ENCODE data around the gene RBM47.
"Not testable (repeated sequence)": the region's sequence is repeated elsewhere in the genome, so short reads cannot be mapped to it uniquely, and the experiment has no call there.

RBM47 gene

GRCh38 chr4:40435306-40435705, 194.4 kb downstream of the RBM47 start:
- DNase-seq = not testable (repeated sequence)

GRCh38 chr4:40434126-40434687, 195.5 kb downstream of the RBM47 start:
- no peak for DNase-seq

GRCh38 chr4:40432504-40432903, 197.2 kb downstream of the RBM47 start:
- no peak for DNase-seq

- DNase-seq = not testable (repeated sequence)
Observed at GRCh38 chr4:40427871-40428270, 201.8 kb downstream of the RBM47 start.

GRCh38 chr4:40427128-40427527, 202.5 kb downstream of the RBM47 start:
- DNase-seq = no peak

GRCh38 chr4:40425799-40426574, 203.7 kb downstream of the RBM47 start:
- no peak for DNase-seq

- no peak for DNase-seq
Observed at GRCh38 chr4:40423735-40424134, 205.9 kb downstream of the RBM47 start.

- DNase-seq = no peak
Observed at GRCh38 chr4:40421839-40422708, 207.6 kb downstream of the RBM47 start.

GRCh38 chr4:40419231-40419912, 210.3 kb downstream of the RBM47 start:
- DNase-seq = no peak

- no peak for DNase-seq
Observed at GRCh38 chr4:40418430-40419230, 211.0 kb downstream of the RBM47 start.

GRCh38 chr4:40417941-40418340, 211.7 kb downstream of the RBM47 start:
- DNase-seq = no peak

GRCh38 chr4:40414673-40415072, 215.0 kb downstream of the RBM47 start:
- DNase-seq = no peak

- DNase-seq = no peak
Observed at GRCh38 chr4:40412866-40413795, 216.5 kb downstream of the RBM47 start.

- no peak for DNase-seq
Observed at GRCh38 chr4:40412388-40412787, 217.3 kb downstream of the RBM47 start.

GRCh38 chr4:40409835-40410234, 219.8 kb downstream of the RBM47 start:
- no peak for DNase-seq

- DNase-seq = not testable (repeated sequence)
Observed at GRCh38 chr4:40407468-40407867, 222.2 kb downstream of the RBM47 start.

GRCh38 chr4:40406340-40406739, 223.3 kb downstream of the RBM47 start:
- DNase-seq = no peak

GRCh38 chr4:40405193-40405592, 224.5 kb downstream of the RBM47 start:
- DNase-seq = no peak

- DNase-seq = no peak
Observed at GRCh38 chr4:40403081-40403480, 226.6 kb downstream of the RBM47 start.

- DNase-seq = no peak
Observed at GRCh38 chr4:40402556-40402955, 227.1 kb downstream of the RBM47 start.

GRCh38 chr4:40401631-40402030, 228.0 kb downstream of the RBM47 start:
- DNase-seq = no peak
